Cardiac muscle cell (in vitro differentiated cells and primary cell): Measurements from ENCODE around the gene CRAMP1. TPM values are rescaled to one million over a fixed set of nuclear protein-coding genes. Genes with fewer than 3 reads are reported as not detected.

Experiments used
- DNase-seq, 2 donors: peaks; one replicate each; pipeline versions ENCODE4 v3.0.0 to v3.0.0-alpha.2; 2010 to 2017; ENCODE audit warnings: low read depth in 1 of 2, low spot score in 1 of 2
- H3K27ac ChIP-seq: fragments of 200-600 bp; sonication (generic); 2 replicates; pipeline ENCODE4 v1.5.1; 2016
- H3K27me3 ChIP-seq: fragments of 200-600 bp; sonication (generic); 2 replicates; pipeline ENCODE4 v1.6.0; 2016; ENCODE audit warnings: control low read depth
- H3K36me3 ChIP-seq: fragments of 200-600 bp; sonication (generic); 2 replicates; pipeline ENCODE4 v1.5.1; 2016; ENCODE audit warnings: control low read depth
- H3K4me1 ChIP-seq: fragments of 200-600 bp; sonication (generic); 2 replicates; pipeline ENCODE4 v1.8.1; 2017; ENCODE audit warnings: low read depth, mild to moderate bottlenecking, mixed run types
- H3K4me3 ChIP-seq: fragments of 200-600 bp; sonication (generic); 2 replicates; pipeline ENCODE4 v1.5.1; 2016; ENCODE audit warnings: mild to moderate bottlenecking
- H3K9me3 ChIP-seq: fragments of 200-600 bp; sonication (generic); 2 replicates; pipeline ENCODE4 v1.5.1; 2017; ENCODE audit warnings: low read depth, mild to moderate bottlenecking, control low read depth
- polyA plus RNA-seq: library from polyadenylated mRNA; unstranded; fragments of >200 nt; fragmentation: Nextera tagmentation; extraction: Ambion mirVana; gene quantifications from 2 replicates; pipeline ENCODE4 v1.2.1, GENCODE V29; 2016
- total RNA-seq: library from RNA; depleted of rRNA; stranded (reverse); fragments of >200 nt; gene quantifications from 2 replicates; pipeline ENCODE4 v1.2.3, GENCODE V29; 2016
- TF ChIP-seq, protein P1 (sequence below): IDR thresholded peaks from 2 replicates; pipeline ENCODE4 v1.5.1; 2012; ENCODE audit warnings: low read depth, mild to moderate bottlenecking, low read length

Gene CRAMP1
- total and polyA plus RNA-seq, 2 experiments from 2014 or later, result 7.7 to 15.3 TPM

- no peaks in the 10 kb centered on the region for H3K9me3 ChIP-seq
- H3K27me3 ChIP-seq, result no peaks in the 10 kb centered on the region
- no peak overlapping the region for H3K4me3 ChIP-seq
- DNase-seq, result no peak
- H3K27ac ChIP-seq, result no peak overlapping the region
- TF ChIP-seq, protein P1, sequence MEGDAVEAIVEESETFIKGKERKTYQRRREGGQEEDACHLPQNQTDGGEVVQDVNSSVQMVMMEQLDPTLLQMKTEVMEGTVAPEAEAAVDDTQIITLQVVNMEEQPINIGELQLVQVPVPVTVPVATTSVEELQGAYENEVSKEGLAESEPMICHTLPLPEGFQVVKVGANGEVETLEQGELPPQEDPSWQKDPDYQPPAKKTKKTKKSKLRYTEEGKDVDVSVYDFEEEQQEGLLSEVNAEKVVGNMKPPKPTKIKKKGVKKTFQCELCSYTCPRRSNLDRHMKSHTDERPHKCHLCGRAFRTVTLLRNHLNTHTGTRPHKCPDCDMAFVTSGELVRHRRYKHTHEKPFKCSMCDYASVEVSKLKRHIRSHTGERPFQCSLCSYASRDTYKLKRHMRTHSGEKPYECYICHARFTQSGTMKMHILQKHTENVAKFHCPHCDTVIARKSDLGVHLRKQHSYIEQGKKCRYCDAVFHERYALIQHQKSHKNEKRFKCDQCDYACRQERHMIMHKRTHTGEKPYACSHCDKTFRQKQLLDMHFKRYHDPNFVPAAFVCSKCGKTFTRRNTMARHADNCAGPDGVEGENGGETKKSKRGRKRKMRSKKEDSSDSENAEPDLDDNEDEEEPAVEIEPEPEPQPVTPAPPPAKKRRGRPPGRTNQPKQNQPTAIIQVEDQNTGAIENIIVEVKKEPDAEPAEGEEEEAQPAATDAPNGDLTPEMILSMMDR, result no peak
- peaks cover 57% of the 10 kb centered on the region for H3K36me3 ChIP-seq
- H3K4me1 ChIP-seq, result no peaks in the 10 kb centered on the region
These were observed 55.1 kb downstream of the CRAMP1 start for GRCh38 chr16:1667271-1667670.

DNA sequence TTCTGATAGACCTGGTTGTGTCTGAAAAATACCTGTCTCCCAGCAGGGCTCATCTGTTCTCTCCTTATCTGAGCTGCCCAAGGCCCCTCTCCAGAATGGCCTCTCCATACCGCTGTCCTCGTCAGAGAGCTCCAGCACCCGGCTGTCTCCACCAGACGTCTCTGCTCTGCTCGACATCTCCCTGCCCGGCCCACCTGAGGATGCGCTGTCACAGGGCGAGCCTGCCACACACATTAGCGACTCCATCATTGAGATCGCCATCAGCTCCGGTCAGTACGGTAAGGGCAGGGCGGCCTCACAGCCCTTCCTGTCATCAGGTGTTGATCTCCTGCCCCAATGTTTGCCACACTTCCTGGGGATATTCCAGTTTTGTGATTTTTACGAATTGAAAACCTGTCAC is 55.8 kb downstream of the CRAMP1 start:
- Histone ChIP-seq H3K4me3 (no peak overlapping the region), H3K9me3 (no peaks in the 10 kb centered on the region), H3K4me1 (no peaks in the 10 kb centered on the region), H3K27me3 (no peaks in the 10 kb centered on the region), H3K36me3 (peaks cover 57% of the 10 kb centered on the region), H3K27ac (no peak overlapping the region)
- no peak for DNase-seq
- TF ChIP-seq, protein P1, result no peak

DNA sequence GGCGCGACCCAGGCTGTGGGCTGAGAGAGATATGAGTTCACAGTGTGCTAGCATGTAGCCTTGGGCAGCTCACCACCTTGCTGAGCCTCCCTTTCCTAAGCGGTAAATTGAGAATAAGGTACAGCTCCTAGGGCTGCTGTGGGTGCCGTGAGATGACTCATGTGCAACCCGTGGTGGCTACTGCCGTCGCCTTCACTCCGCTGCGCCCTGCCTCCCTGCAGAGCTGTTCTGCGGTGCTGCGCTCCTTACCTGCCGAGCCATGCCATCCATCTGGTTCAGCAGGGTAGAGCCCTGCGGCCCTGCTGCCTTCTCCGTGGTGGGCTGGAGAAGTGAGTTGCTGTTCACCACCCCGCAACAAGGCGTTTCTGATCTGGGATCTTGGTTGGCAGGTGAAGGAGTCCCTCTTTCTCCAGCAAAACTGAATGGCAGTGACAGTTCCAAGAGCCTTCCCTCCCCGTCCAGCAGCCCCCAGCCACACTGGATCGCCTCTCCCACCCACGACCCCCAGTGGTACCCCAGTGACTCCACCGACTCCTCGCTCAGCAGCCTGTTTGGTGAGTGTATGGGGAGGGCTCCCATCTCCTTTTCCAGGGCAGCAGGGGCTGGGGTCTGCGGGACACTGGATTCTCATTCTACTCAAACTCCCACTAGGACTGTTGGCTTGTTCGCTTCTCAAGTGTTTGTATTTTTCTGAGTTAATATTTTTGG is 56.6 kb downstream of the CRAMP1 start:
- Histone ChIP-seq H3K9me3 (no peaks in the 10 kb centered on the region), H3K36me3 (peaks cover 50% of the 10 kb centered on the region), H3K4me1 (no peaks in the 10 kb centered on the region), H3K4me3 (no peak overlapping the region), H3K27ac (no peak overlapping the region), H3K27me3 (no peaks in the 10 kb centered on the region)
- no peak for DNase-seq
- TF ChIP-seq, protein P1, result no peak

DNA sequence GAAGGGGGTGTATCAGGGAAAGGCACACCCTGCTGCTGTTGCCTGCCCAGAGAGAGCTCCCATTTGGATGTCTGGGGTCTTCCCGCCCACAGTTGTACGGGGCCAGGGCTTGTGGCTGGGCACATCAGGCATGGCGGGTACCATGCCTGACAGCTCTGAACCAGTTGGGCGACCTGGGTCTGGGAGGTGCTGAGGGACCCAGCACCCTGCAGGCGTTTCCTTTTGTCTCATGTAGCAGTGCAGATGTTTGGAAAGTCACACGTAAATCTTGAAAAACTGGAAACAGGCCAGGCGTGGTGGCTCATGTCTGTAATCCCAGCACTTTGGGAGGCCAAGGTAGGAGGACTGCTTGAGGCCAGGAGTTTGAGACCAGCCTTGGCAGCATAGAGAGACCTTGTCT is 57.5 kb downstream of the CRAMP1 start:
- Histone ChIP-seq H3K4me3 (no peak overlapping the region), H3K27ac (no peak overlapping the region), H3K9me3 (no peaks in the 10 kb centered on the region), H3K27me3 (no peaks in the 10 kb centered on the region), H3K36me3 (peaks cover 48% of the 10 kb centered on the region), H3K4me1 (no peaks in the 10 kb centered on the region)
- TF ChIP-seq, protein P1, result no peak
- DNase-seq, result no peak

GRCh38 chr16:1670371-1670770 is 58.2 kb downstream of the CRAMP1 start:
- DNase-seq, result no peak
- H3K27me3 ChIP-seq, result no peaks in the 10 kb centered on the region
- peaks cover 48% of the 10 kb centered on the region for H3K36me3 ChIP-seq
- no peaks in the 10 kb centered on the region for H3K4me1 ChIP-seq
- no peak overlapping the region for H3K4me3 ChIP-seq
- H3K27ac ChIP-seq, result no peak overlapping the region
- TF ChIP-seq, protein P1, result no peak
- no peaks in the 10 kb centered on the region for H3K9me3 ChIP-seq
